Eye (tissue), 1 donor: Measurements from ENCODE around the gene SLN.

Source experiments
- DNase-seq: peaks from one replicate; pipeline ENCODE4 v3.0.0-alpha.2; 2015

Gene SLN

GRCh38 chr11:107682171-107682570, 29.7 kb downstream of the SLN start:
- DNase-seq = no peak

- no peak for DNase-seq
Measured at GRCh38 chr11:107679255-107680024, 32.4 kb downstream of the SLN start.

GRCh38 chr11:107678632-107678971, 33.3 kb downstream of the SLN start:
- DNase-seq = no peak

- peak; percentile 27 for DNase-seq
Measured at GRCh38 chr11:107677924-107678631, 33.8 kb downstream of the SLN start.

- DNase-seq = no peak
Measured at GRCh38 chr11:107676336-107677057, 35.4 kb downstream of the SLN start.

GRCh38 chr11:107675902-107676301, 36.0 kb downstream of the SLN start:
- no peak for DNase-seq

- peak; percentile 29 for DNase-seq
Measured at GRCh38 chr11:107669893-107670601, 41.8 kb downstream of the SLN start.

GRCh38 chr11:107669191-107669740, 42.6 kb downstream of the SLN start:
- peak; percentile 63 for DNase-seq

- peak; percentile 71 for DNase-seq
Measured at GRCh38 chr11:107666911-107667613, 44.8 kb downstream of the SLN start.

GRCh38 chr11:107665018-107665417, 46.8 kb downstream of the SLN start:
- DNase-seq = peak; percentile 70

- no peak for DNase-seq
Measured at GRCh38 chr11:107661656-107662055, 50.2 kb downstream of the SLN start.

- no peak for DNase-seq
Measured at GRCh38 chr11:107660066-107660465, 51.8 kb downstream of the SLN start.

GRCh38 chr11:107659310-107659709, 52.5 kb downstream of the SLN start:
- no peak for DNase-seq
